Smooth muscle cell (in vitro differentiated cells): Measurements from ENCODE around the gene ZCRB1. TPM values are rescaled to one million over a fixed set of nuclear protein-coding genes. Genes with fewer than 3 reads are reported as not detected.

Experiments used
- DNase-seq: peaks from one replicate; lab custom pipeline; 2025; ENCODE audit not compliant: unreplicated experiment; lab: John Stamatoyannopoulos, UW
- H2AFZ ChIP-seq: fragments of 200-600 bp; sonication (generic); 2 replicates; pipeline ENCODE4 v1.6.0; 2016; ENCODE audit warnings: antibody characterized with exemption, low read depth, mild to moderate bottlenecking
- H3F3A ChIP-seq: fragments of 200-600 bp; sonication (generic); 2 replicates; pipeline ENCODE4 v1.6.0; 2017; ENCODE audit warnings: antibody characterized with exemption, low read depth
- H3K27ac ChIP-seq: fragments of 200-600 bp; sonication (generic); 2 replicates; pipeline ENCODE4 v1.5.1; 2016; ENCODE audit warnings: low read depth, mild to moderate bottlenecking
- H3K27me3 ChIP-seq: fragments of 200-600 bp; sonication (generic); 2 replicates; pipeline ENCODE4 v1.6.1; 2016; ENCODE audit warnings: low read depth, mild to moderate bottlenecking
- H3K36me3 ChIP-seq: fragments of 200-600 bp; sonication (generic); 2 replicates; pipeline ENCODE4 v1.5.1; 2016; ENCODE audit warnings: low read depth
- H3K4me1 ChIP-seq: fragments of 200-600 bp; sonication (generic); 2 replicates; pipeline ENCODE4 v1.5.1; 2016; ENCODE audit warnings: low read depth
- H3K4me2 ChIP-seq: fragments of 200-600 bp; sonication (generic); 2 replicates; pipeline ENCODE4 v1.6.0; 2016; ENCODE audit warnings: mild to moderate bottlenecking
- H3K4me3 ChIP-seq: fragments of 200-600 bp; sonication (generic); 2 replicates; pipeline ENCODE4 v1.5.1; 2016; ENCODE audit warnings: mild to moderate bottlenecking
- H3K79me2 ChIP-seq: fragments of 200-600 bp; sonication (generic); 2 replicates; pipeline ENCODE4 v1.6.0; 2016; ENCODE audit warnings: low read depth, mild to moderate bottlenecking
- H3K9ac ChIP-seq: fragments of 200-600 bp; sonication (generic); 2 replicates; pipeline ENCODE4 v1.6.0; 2016; ENCODE audit warnings: low read depth
- H3K9me3 ChIP-seq: fragments of 200-600 bp; sonication (generic); replicated peaks from 2 replicates; pipeline ENCODE4 v1.5.1; 2016; ENCODE audit warnings: low read depth
- H4K20me1 ChIP-seq: fragments of 200-600 bp; sonication (generic); 2 replicates; pipeline ENCODE4 v1.6.0; 2016; ENCODE audit warnings: low read depth
- WGBS: methylation state at CpG from one replicate; pipeline ENCODE4 v1.1.7; 2016; ENCODE audit warnings: low lambda C conversion rate; 5-methylcytosine and 5-hydroxymethylcytosine counted together
- polyA plus RNA-seq: library from polyadenylated mRNA; unstranded; fragments of >200 nt; fragmentation: Nextera tagmentation; extraction: Ambion mirVana; gene quantifications from 2 replicates; pipeline ENCODE4 v1.2.1, GENCODE V29; 2016
- total RNA-seq: library from RNA; depleted of rRNA; stranded (reverse); fragments of >200 nt; gene quantifications from 2 replicates; pipeline ENCODE4 v1.2.3, GENCODE V29; 2014
- TF ChIP-seq, protein P1 (sequence below): fragments of 200-600 bp; sonication (generic); IDR thresholded peaks from 2 replicates; pipeline ENCODE4 v1.5.1; 2017; ENCODE audit warnings: borderline replicate concordance, mild to moderate bottlenecking, antibody characterized with exemption; ENCODE audit not compliant: insufficient read depth, poor library complexity, severe bottlenecking

ZCRB1 gene
- total and polyA plus RNA-seq, 2 experiments from 2014 or later = 49.9 to 148 TPM

DNA sequence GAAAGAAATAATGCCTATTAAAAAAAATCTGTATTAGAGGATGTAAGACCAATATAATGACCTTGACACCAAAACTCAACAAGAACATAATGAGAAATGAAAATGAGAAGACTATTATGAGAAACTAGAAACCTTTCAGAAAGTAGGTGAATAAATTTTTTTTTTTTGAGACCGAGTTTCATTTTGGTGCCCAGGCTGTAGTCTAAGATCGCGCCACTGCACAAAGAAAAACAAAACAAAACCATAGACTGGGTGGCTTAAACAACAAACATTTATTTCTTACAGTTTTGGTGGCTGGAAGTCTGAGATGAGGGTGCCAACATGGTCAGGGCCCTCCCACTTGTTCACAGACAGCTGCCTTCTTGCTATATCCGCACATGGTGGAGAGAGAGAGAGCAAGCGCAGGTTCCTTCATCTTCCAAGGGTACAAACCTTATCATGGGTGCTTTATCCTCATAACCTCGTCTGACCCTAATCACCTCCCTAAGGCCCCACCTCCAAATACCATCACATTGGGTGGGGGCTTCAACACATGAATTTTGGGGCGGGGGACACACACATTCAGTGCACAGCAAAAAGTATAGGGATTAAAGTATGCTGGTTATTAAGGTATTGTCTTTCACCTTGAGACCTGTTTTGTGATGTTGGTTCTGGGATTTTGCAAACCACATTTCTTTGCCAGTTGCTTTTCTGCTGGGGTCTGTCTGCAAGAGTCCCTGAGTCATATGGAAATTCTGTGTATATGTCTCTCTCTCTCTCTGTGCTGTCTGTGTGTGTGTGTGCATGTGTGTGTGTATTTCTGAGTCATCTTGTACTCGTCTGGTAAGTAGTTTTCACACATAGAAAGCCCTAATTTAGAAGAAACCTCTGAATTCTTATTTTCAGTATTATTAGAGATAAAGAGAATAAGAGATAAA, 26.2 kb downstream of the ZCRB1 start:
- Histone ChIP-seq H3K4me2 (no peak overlapping the region), H2AFZ (no peak overlapping the region), H3K9me3 (no peaks in the 10 kb centered on the region), H3F3A (peaks cover 6% of the 10 kb centered on the region), H3K79me2 (no peaks in the 10 kb centered on the region), H3K27me3 (no peaks in the 10 kb centered on the region), H3K4me1 (no peaks in the 10 kb centered on the region), H3K27ac (peak overlapping the region; percentile 67), H3K9ac (no peak overlapping the region), H3K36me3 (no peaks in the 10 kb centered on the region), H4K20me1 (no peaks in the 10 kb centered on the region), H3K4me3 (no peak overlapping the region)
- WGBS = 70% methylated on average over 8 of the region's 8 CpGs
- no peak for DNase-seq
- TF ChIP-seq, protein P1, sequence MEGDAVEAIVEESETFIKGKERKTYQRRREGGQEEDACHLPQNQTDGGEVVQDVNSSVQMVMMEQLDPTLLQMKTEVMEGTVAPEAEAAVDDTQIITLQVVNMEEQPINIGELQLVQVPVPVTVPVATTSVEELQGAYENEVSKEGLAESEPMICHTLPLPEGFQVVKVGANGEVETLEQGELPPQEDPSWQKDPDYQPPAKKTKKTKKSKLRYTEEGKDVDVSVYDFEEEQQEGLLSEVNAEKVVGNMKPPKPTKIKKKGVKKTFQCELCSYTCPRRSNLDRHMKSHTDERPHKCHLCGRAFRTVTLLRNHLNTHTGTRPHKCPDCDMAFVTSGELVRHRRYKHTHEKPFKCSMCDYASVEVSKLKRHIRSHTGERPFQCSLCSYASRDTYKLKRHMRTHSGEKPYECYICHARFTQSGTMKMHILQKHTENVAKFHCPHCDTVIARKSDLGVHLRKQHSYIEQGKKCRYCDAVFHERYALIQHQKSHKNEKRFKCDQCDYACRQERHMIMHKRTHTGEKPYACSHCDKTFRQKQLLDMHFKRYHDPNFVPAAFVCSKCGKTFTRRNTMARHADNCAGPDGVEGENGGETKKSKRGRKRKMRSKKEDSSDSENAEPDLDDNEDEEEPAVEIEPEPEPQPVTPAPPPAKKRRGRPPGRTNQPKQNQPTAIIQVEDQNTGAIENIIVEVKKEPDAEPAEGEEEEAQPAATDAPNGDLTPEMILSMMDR = no peak

DNA sequence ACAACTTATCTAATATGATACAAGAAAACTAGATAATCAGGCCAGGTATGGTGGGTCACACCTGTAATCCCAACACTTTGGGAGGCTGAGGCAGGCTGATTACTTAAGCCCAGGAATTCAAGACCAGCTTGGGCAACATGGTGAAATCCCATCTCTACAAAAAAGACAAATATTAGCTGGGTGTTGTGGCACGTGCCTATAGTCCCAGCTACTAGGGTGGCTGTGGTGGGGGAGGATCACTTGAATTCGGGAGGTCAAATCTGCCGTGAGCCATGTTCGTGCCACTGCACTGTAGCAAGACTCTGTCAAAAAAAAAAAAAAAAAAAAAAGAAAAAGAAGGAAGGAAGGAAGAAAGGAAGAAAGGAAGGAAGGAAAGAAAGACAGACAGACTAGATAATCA, 27.0 kb downstream of the ZCRB1 start:
- no peak overlapping the region for H3K4me2 ChIP-seq
- no peaks in the 10 kb centered on the region for H3K4me1 ChIP-seq
- no peaks in the 10 kb centered on the region for H3K36me3 ChIP-seq
- no peaks in the 10 kb centered on the region for H3K79me2 ChIP-seq
- TF ChIP-seq, protein P1 = no peak
- no peak for DNase-seq
- H3K4me3 ChIP-seq = no peak overlapping the region
- no peak overlapping the region for H2AFZ ChIP-seq
- peaks cover 6% of the 10 kb centered on the region for H3F3A ChIP-seq
- no peak overlapping the region for H3K9ac ChIP-seq
- H4K20me1 ChIP-seq = no peaks in the 10 kb centered on the region
- H3K9me3 ChIP-seq = no peaks in the 10 kb centered on the region
- 95% methylated on average over 2 of the region's 4 CpGs for WGBS
- H3K27me3 ChIP-seq = no peaks in the 10 kb centered on the region
- peak overlapping the region; percentile 67 for H3K27ac ChIP-seq

- Histone ChIP-seq H3K9me3 (no peaks in the 10 kb centered on the region), H3K79me2 (no peaks in the 10 kb centered on the region), H3K27ac (no peak overlapping the region), H3K4me2 (no peak overlapping the region), H3K4me3 (no peak overlapping the region), H3K27me3 (no peaks in the 10 kb centered on the region), H3K4me1 (no peaks in the 10 kb centered on the region), H3K9ac (no peak overlapping the region), H3F3A (peaks cover 6% of the 10 kb centered on the region), H4K20me1 (no peaks in the 10 kb centered on the region), H2AFZ (no peak overlapping the region), H3K36me3 (no peaks in the 10 kb centered on the region)
- DNase-seq = no peak
- TF ChIP-seq, protein P1 = peak; percentile 47
- 85% methylated on average over 5 of the region's 5 CpGs for WGBS
Observed at GRCh38 chr12:42296503-42297109, 29.3 kb downstream of the ZCRB1 start.
